Endothelial cell (in vitro differentiated cells): ENCODE results near the gene PKN3. TPM values are rescaled to one million over a fixed set of nuclear protein-coding genes. Genes with fewer than 3 reads are reported as not detected.
A peak's percentile ranks its signal among the peaks of the same experiment; 100 is the strongest.

Experiments used
- DNase-seq: peaks from one replicate; pipeline ENCODE4 v3.0.0; 2021; ENCODE audit warnings: low spot score
- H3K27ac Mint-ChIP-seq: one replicate; pipeline ENCODE4 v1.8.0; 2021; ENCODE audit warnings: mixed read lengths, inconsistent platforms; ENCODE audit not compliant: unreplicated experiment
- H3K27me3 Mint-ChIP-seq: one replicate; pipeline ENCODE4 v1.8.0; 2021; ENCODE audit warnings: mild to moderate bottlenecking, moderate library complexity, mixed read lengths, inconsistent platforms; ENCODE audit not compliant: unreplicated experiment
- H3K36me3 Mint-ChIP-seq: one replicate; pipeline ENCODE4 v1.8.0; 2021; ENCODE audit warnings: mild to moderate bottlenecking, low read depth, mixed read lengths, inconsistent platforms; ENCODE audit not compliant: unreplicated experiment
- H3K4me1 Mint-ChIP-seq: one replicate; pipeline ENCODE4 v1.8.0; 2021; ENCODE audit warnings: mild to moderate bottlenecking, mixed read lengths, inconsistent platforms; ENCODE audit not compliant: unreplicated experiment
- H3K4me3 Mint-ChIP-seq: one replicate; pipeline ENCODE4 v1.8.0; 2021; ENCODE audit warnings: mild to moderate bottlenecking, mixed read lengths, inconsistent platforms; ENCODE audit not compliant: unreplicated experiment
- H3K9me3 Mint-ChIP-seq: one replicate; pipeline ENCODE4 v1.8.0; 2021; ENCODE audit warnings: mixed read lengths, inconsistent platforms; ENCODE audit not compliant: unreplicated experiment
- CTCF ChIP-seq: fragments of 200-600 bp; sonication (generic); IDR thresholded peaks from one replicate; pipeline ENCODE4 v1.5.0; 2021; ENCODE audit warnings: antibody characterized with exemption; ENCODE audit not compliant: unreplicated experiment
- total RNA-seq: library from RNA; stranded (reverse); fragmentation: NEBNext Ultra II Directional; extraction: Animal tissue kit (Norgen Biotek cat#: 25700); gene quantifications from one replicate; pipeline ENCODE4 v1.2.1, GENCODE V29; 2021; ENCODE audit not compliant: unreplicated experiment

The PKN3 gene
- total RNA-seq, 1 donor from 2014 or later = 14.7 TPM

- H3K4me1 Mint-ChIP-seq = no peaks in the 10 kb centered on the region
- H3K4me3 Mint-ChIP-seq = peak overlapping the region; percentile 88
- peaks cover 3% of the 10 kb centered on the region for H3K27me3 Mint-ChIP-seq
- no peak for DNase-seq
- no peak overlapping the region for H3K27ac Mint-ChIP-seq
- TF ChIP-seq CTCF = no peak
- H3K36me3 Mint-ChIP-seq = no peaks in the 10 kb centered on the region
- no peaks in the 10 kb centered on the region for H3K9me3 Mint-ChIP-seq
Observed at GRCh38 chr9:128702949-128703615, 779 bp downstream of the PKN3 start.

- Mint-ChIP-seq H3K27me3 (peaks cover 3% of the 10 kb centered on the region), H3K4me1 (no peaks in the 10 kb centered on the region), H3K36me3 (no peaks in the 10 kb centered on the region), H3K27ac (no peak overlapping the region), H3K9me3 (no peaks in the 10 kb centered on the region), H3K4me3 (peak overlapping the region; percentile 88)
- no peak for DNase-seq
- TF ChIP-seq CTCF = no peak
Observed at GRCh38 chr9:128703616-128704355, 1.5 kb downstream of the PKN3 start.

GRCh38 chr9:128704356-128704670, 2.0 kb downstream of the PKN3 start:
- no peak for DNase-seq
- Mint-ChIP-seq H3K27me3 (peaks cover 3% of the 10 kb centered on the region), H3K9me3 (no peaks in the 10 kb centered on the region), H3K4me3 (no peak overlapping the region), H3K36me3 (no peaks in the 10 kb centered on the region), H3K27ac (no peak overlapping the region), H3K4me1 (no peaks in the 10 kb centered on the region)
- no peak for TF ChIP-seq CTCF

GRCh38 chr9:128705051-128705965, 3.0 kb downstream of the PKN3 start:
- no peaks in the 10 kb centered on the region for H3K9me3 Mint-ChIP-seq

More at GRCh38 chr9:128705051-128705965, 3.0 kb downstream of the PKN3 start:
- H3K27me3 Mint-ChIP-seq = peaks cover 3% of the 10 kb centered on the region
- no peaks in the 10 kb centered on the region for H3K4me1 Mint-ChIP-seq
- no peak for DNase-seq
- no peak for TF ChIP-seq CTCF
- H3K36me3 Mint-ChIP-seq = no peaks in the 10 kb centered on the region
- no peak overlapping the region for H3K4me3 Mint-ChIP-seq
- H3K27ac Mint-ChIP-seq = no peak overlapping the region
